Natural killer cell (primary cell): ENCODE results near the gene TIAM1. TPM values are rescaled to one million over a fixed set of nuclear protein-coding genes. Genes with fewer than 3 reads are reported as not detected.

Source experiments
- ATAC-seq, 3 donors: fragments of 150-1000 bp in 2 of 3; fragments of 200-7000 bp in 1 of 3; cut with Tn5 transposase; 1 replicate in 1 of 3; 2 replicates in 2 of 3; pipeline ENCODE4 v1.10.0; 2021; ENCODE audit warnings: mild to moderate bottlenecking in 2 of 3, moderate library complexity in 2 of 3
- DNase-seq, 2 donors: peaks; one replicate each; pipeline versions ENCODE4 v3.0.0 to v3.0.0-alpha.2; 2013 to 2021; ENCODE audit warnings: mixed read lengths in 1 of 2
- H3K27ac ChIP-seq: one replicate; pipeline ENCODE4 v1.5.1; 2013; ENCODE audit warnings: mild to moderate bottlenecking, low read length
- H3K27me3 ChIP-seq: one replicate; pipeline ENCODE4 v1.6.1; 2013; ENCODE audit warnings: low read length; ENCODE audit not compliant: control insufficient read depth, insufficient read depth
- H3K36me3 ChIP-seq: one replicate; pipeline ENCODE4 v1.6.1; 2013; ENCODE audit warnings: low read length; ENCODE audit not compliant: control insufficient read depth, insufficient read depth
- H3K4me1 ChIP-seq: one replicate; pipeline ENCODE4 v1.6.1; 2013; ENCODE audit warnings: low read length; ENCODE audit not compliant: control insufficient read depth, insufficient read depth
- H3K4me3 ChIP-seq: one replicate; pipeline ENCODE4 v1.5.1; 2013; ENCODE audit warnings: low read length
- H3K9me3 ChIP-seq: one replicate; pipeline ENCODE4 v1.6.1; 2013; ENCODE audit warnings: low read length; ENCODE audit not compliant: control insufficient read depth, insufficient read depth
- H3K27ac Mint-ChIP-seq, 2 donors: one replicate each; pipeline ENCODE4 v1.8.0; 2022; ENCODE audit warnings: mild to moderate bottlenecking in 2 of 2, mixed read lengths in 2 of 2, moderate library complexity in 1 of 2
- H3K27me3 Mint-ChIP-seq, 2 donors: one replicate each; pipeline ENCODE4 v1.8.0; 2022; ENCODE audit warnings: low read depth in 2 of 2, mixed read lengths in 2 of 2
- H3K36me3 Mint-ChIP-seq: one replicate; pipeline ENCODE4 v1.8.0; 2022; ENCODE audit warnings: mixed read lengths
- H3K4me1 Mint-ChIP-seq, 2 donors: one replicate each; pipeline ENCODE4 v1.8.0; 2022; ENCODE audit warnings: mixed read lengths in 2 of 2
- H3K4me3 Mint-ChIP-seq: one replicate; pipeline ENCODE4 v1.8.0; 2022; ENCODE audit warnings: mild to moderate bottlenecking, moderate library complexity, mixed read lengths
- H3K9me3 Mint-ChIP-seq, 2 donors: one replicate each; pipeline ENCODE4 v1.8.0; 2022; ENCODE audit warnings: mixed read lengths in 2 of 2
- CTCF ChIP-seq: fragments of 200-600 bp; IDR thresholded peaks from one replicate; pipeline ENCODE4 v1.8.0; 2022; ENCODE audit warnings: antibody characterized with exemption
- WGBS: methylation state at CpG from one replicate; pipeline ENCODE4 v1.1.7; 2013; ENCODE audit warnings: missing lambda C conversion rate; ENCODE audit not compliant: insufficient coverage; 5-methylcytosine and 5-hydroxymethylcytosine counted together
- intact Hi-C: fragments of 100-400 bp; cut with micrococcal nuclease; formaldehyde crosslinking; loops from one replicate; pipeline ENCODE4 v1.14.2; 2022
- total RNA-seq, 4 donors: library from RNA; stranded (reverse); fragments of 120-200 nt in 1 of 4; gene quantifications; one replicate each; pipeline versions ENCODE4 v1.2.3 to v1.2.4, GENCODE V29; 2013 to 2022

Gene TIAM1
- total RNA-seq, 3 donors from 2014 or later (not counting 1 experiment from before 2014, with no cell fraction given) = 19.1 to 32.3 (median 19.4) TPM

- Mint-ChIP-seq H3K4me1 (no peaks in the 10 kb centered on the region), H3K9me3 (no peaks in the 10 kb centered on the region), H3K4me3 (no peak overlapping the region), H3K27me3 (peaks cover 2 to 6% of the 10 kb centered on the region in 2 donors), H3K27ac (no peak overlapping the region), H3K36me3 (no peaks in the 10 kb centered on the region)
- DNase-seq (no peak), ATAC-seq (no peak)
- intact Hi-C loops = no loop called here
- Histone ChIP-seq H3K4me3 (no peak overlapping the region), H3K36me3 (peaks cover 2% of the 10 kb centered on the region), H3K27ac (no peak overlapping the region), H3K4me1 (no peaks in the 10 kb centered on the region), H3K9me3 (no peaks in the 10 kb centered on the region), H3K27me3 (no peaks in the 10 kb centered on the region)
- 81% methylated on average over 5 of the region's 6 CpGs for WGBS
- TF ChIP-seq CTCF = no peak
Measured at GRCh38 chr21:31143036-31143435, 201.0 kb downstream of the TIAM1 start.

- Mint-ChIP-seq H3K4me1 (no peaks in the 10 kb centered on the region), H3K27me3 (peaks cover 2 to 6% of the 10 kb centered on the region in 2 donors), H3K36me3 (no peaks in the 10 kb centered on the region), H3K9me3 (no peaks in the 10 kb centered on the region), H3K27ac (no peak overlapping the region), H3K4me3 (no peak overlapping the region)
- Histone ChIP-seq H3K27ac (no peak overlapping the region), H3K36me3 (peaks cover 2% of the 10 kb centered on the region), H3K4me3 (no peak overlapping the region), H3K27me3 (no peaks in the 10 kb centered on the region), H3K9me3 (no peaks in the 10 kb centered on the region), H3K4me1 (no peaks in the 10 kb centered on the region)
- ATAC-seq (no peak), DNase-seq (peak in 1 of 2 donors; percentile 70)
- intact Hi-C loops = no loop called here
- WGBS = 70% methylated on average over 7 of the region's 7 CpGs
- TF ChIP-seq CTCF = no peak
Measured at GRCh38 chr21:31142600-31142999, 201.5 kb downstream of the TIAM1 start.

GRCh38 chr21:31141389-31142000 lies 202.6 kb downstream of the TIAM1 start:
- TF ChIP-seq CTCF = no peak
- no peaks in the 10 kb centered on the region for H3K9me3 Mint-ChIP-seq
- H3K9me3 ChIP-seq = no peaks in the 10 kb centered on the region
- H3K4me3 ChIP-seq = no peak overlapping the region
- H3K4me1 ChIP-seq = no peaks in the 10 kb centered on the region
- no peak overlapping the region for H3K27ac ChIP-seq
- H3K4me1 Mint-ChIP-seq = no peaks in the 10 kb centered on the region
- no peak overlapping the region for H3K4me3 Mint-ChIP-seq
- ATAC-seq (no peak), DNase-seq (no peak)
- no peaks in the 10 kb centered on the region for H3K27me3 ChIP-seq
- no peaks in the 10 kb centered on the region for H3K36me3 Mint-ChIP-seq
- intact Hi-C loops = no loop called here
- H3K27me3 Mint-ChIP-seq = peaks cover 8 to 12% of the 10 kb centered on the region in 2 donors
- 93% methylated on average over 8 of the region's 11 CpGs for WGBS
- H3K36me3 ChIP-seq = peaks cover 2% of the 10 kb centered on the region
- H3K27ac Mint-ChIP-seq = no peak overlapping the region

GRCh38 chr21:31140676-31141075 lies 203.4 kb downstream of the TIAM1 start:
- ATAC-seq = no peak

More at GRCh38 chr21:31140676-31141075, 203.4 kb downstream of the TIAM1 start:
- H3K27me3 ChIP-seq = no peaks in the 10 kb centered on the region
- no peaks in the 10 kb centered on the region for H3K4me1 Mint-ChIP-seq
- no peak overlapping the region for H3K27ac Mint-ChIP-seq
- TF ChIP-seq CTCF = no peak
- no peak overlapping the region for H3K27ac ChIP-seq
- no peaks in the 10 kb centered on the region for H3K9me3 Mint-ChIP-seq
- peaks cover 2% of the 10 kb centered on the region for H3K36me3 ChIP-seq
- intact Hi-C loops = no loop called here
- no peaks in the 10 kb centered on the region for H3K9me3 ChIP-seq
- no peaks in the 10 kb centered on the region for H3K36me3 Mint-ChIP-seq
- no peaks in the 10 kb centered on the region for H3K4me1 ChIP-seq
- no peak for DNase-seq
- H3K4me3 Mint-ChIP-seq = no peak overlapping the region
- peaks cover 9 to 14% of the 10 kb centered on the region in 2 donors for H3K27me3 Mint-ChIP-seq
- H3K4me3 ChIP-seq = no peak overlapping the region
